Astrocyte of the cerebellum (primary cell): Measurements from ENCODE around the gene OR5AN1.

Experiments
- DNase-seq: peaks from one replicate; pipeline ENCODE4 v3.0.0-alpha.2; 2011; ENCODE audit warnings: low read depth
- H3K4me3 ChIP-seq: 2 replicates; pipeline ENCODE4 v1.5.1; 2011; ENCODE audit warnings: mild to moderate bottlenecking, low read depth, low read length, moderate library complexity
- in situ Hi-C: cut with HindIII; loops from 2 replicates; pipeline ENCODE4 v1.10.0; 2017; ENCODE audit warnings: low sequenced_read_pairs
- TF ChIP-seq, protein P1 (sequence below): IDR thresholded peaks from 2 replicates; pipeline ENCODE4 v1.5.1; 2012; ENCODE audit warnings: low read length, low read depth, moderate library complexity, mild to moderate bottlenecking; ENCODE audit errors: missing control alignments

The OR5AN1 gene

DNA sequence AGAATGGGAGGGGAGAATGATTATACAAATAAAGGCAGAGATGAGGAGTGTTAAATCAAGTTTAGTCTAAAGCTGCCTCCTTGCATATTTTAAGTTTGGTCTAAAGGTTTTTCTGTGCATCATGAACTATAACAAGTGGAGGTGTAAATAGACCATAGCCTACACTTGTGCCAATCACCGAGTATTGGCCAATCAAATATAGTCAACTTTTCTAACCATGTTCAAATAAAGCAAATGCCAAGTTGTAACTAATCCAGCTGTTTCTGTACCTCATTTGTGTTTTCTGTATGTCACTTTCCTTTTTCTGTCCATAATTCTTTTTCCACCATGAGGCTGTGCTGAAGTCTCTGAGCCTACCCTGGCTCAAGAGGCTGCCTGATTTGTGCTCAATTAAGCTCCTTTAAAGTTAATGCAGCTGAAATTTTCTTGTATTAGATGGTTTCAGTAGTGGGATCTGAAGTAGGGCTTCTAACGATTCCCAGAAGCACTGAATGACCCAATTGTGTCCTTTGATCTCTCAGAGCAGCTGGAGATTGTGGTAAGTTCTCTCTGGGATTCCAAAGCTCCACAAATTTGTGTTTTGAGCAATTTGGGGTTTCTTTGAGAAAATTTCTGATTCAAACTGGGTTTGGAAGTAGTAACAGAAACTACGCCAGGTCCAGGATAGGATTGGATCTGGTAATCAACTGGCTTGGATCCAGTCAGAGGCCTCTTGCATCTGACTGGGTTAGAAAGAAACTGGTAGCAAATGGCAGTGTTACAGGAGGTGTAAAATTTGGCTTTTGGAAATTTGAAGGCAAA, 42.0 kb downstream of the OR5AN1 start:
- in situ Hi-C loops = no loop called here
- TF ChIP-seq, protein P1, sequence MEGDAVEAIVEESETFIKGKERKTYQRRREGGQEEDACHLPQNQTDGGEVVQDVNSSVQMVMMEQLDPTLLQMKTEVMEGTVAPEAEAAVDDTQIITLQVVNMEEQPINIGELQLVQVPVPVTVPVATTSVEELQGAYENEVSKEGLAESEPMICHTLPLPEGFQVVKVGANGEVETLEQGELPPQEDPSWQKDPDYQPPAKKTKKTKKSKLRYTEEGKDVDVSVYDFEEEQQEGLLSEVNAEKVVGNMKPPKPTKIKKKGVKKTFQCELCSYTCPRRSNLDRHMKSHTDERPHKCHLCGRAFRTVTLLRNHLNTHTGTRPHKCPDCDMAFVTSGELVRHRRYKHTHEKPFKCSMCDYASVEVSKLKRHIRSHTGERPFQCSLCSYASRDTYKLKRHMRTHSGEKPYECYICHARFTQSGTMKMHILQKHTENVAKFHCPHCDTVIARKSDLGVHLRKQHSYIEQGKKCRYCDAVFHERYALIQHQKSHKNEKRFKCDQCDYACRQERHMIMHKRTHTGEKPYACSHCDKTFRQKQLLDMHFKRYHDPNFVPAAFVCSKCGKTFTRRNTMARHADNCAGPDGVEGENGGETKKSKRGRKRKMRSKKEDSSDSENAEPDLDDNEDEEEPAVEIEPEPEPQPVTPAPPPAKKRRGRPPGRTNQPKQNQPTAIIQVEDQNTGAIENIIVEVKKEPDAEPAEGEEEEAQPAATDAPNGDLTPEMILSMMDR = no peak
- H3K4me3 ChIP-seq = no peak overlapping the region
- DNase-seq = no peak

DNA sequence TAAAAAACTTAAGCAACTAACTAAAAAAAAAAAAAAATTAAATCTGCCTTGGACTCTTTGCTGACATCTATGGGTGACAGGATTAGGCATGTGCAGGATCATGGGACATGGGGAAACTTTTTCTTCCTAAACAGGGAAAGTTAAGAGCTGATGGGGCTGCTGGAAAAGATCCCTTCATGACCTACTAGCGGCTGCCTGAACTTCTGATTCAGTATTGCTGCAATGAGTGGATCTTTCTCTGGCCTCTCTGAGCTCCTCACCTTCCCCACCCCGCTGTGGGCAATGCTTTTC, 42.5 kb downstream of the OR5AN1 start:
- DNase-seq = no peak
- in situ Hi-C loops = no loop called here
- H3K4me3 ChIP-seq = no peak overlapping the region
- TF ChIP-seq, protein P1 = no peak

DNA sequence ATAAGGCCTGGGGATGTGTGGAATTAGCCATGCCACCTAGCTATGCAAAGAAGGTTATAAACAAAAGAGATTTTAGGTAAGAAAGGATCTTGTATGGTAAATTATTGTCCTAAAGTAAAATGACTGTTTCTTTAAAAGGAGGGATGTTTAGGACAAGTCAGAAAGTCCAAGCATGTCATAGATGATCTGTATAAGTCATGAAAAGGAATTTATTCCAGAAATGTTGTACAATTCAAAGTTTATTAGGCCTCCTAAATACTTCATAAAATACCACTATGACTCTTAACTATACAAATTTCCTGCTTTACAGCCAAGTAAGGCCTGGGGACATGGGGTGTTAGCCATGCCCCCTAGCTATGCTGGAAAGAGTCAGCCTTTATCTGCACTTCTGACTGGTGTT, 44.9 kb downstream of the OR5AN1 start:
- no peak overlapping the region for H3K4me3 ChIP-seq
- DNase-seq = no peak
- TF ChIP-seq, protein P1 = no peak
- in situ Hi-C loops = no loop called here

GRCh38 chr11:59413646-59414045, 55.0 kb downstream of the OR5AN1 start:
- in situ Hi-C loops = no loop called here
- H3K4me3 ChIP-seq = no peak overlapping the region
- DNase-seq = no peak
- TF ChIP-seq, protein P1 = no peak

DNA sequence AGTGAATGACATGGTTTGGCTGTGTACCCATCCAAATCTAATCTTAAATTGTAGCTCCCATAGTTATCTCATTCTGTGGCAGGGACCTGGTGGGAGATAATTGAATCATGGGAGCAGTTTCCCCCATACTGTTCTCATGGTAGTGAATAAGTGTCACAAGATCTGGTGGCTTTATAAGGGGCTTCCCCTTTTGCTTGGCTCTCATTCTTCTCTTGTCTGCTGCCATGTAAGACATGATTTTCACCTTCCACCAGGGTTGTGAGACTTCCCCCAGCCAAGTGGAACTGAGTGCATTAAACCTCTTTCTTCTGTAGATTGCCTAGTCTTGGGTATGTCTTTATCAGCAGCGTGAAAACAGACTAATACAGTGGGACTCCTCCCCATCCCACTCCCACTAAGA, 56.4 kb downstream of the OR5AN1 start:
- DNase-seq = no peak
- in situ Hi-C loops = no loop called here
- TF ChIP-seq, protein P1 = no peak
- no peak overlapping the region for H3K4me3 ChIP-seq

GRCh38 chr11:59416613-59417012, 57.9 kb downstream of the OR5AN1 start:
- TF ChIP-seq, protein P1 = no peak
- no peak for DNase-seq
- no peak overlapping the region for H3K4me3 ChIP-seq
- in situ Hi-C loops = no loop called here
